Lower leg skin (tissue), 4 donors: Measurements from ENCODE around the gene KRT9. TPM values are rescaled to one million over a fixed set of nuclear protein-coding genes. Genes with fewer than 3 reads are reported as not detected.

ENCODE experiments used
- DNase-seq, 2 donors: peaks; one replicate each; pipeline ENCODE4 v3.0.0-alpha.2; 2019; ENCODE audit warnings: low spot score in 2 of 2
- H3K4me3 ChIP-seq: fragments of 200-600 bp; sonication (generic); 2 replicates; pipeline ENCODE4 v1.5.1; 2017; ENCODE audit warnings: mild to moderate bottlenecking, low read depth; ENCODE audit not compliant: poor library complexity, severe bottlenecking
- POLR2A ChIP-seq, 2 donors: fragments of 450-650 bp; IDR thresholded peaks; one replicate each; pipeline ENCODE4 v1.6.1; 2016 to 2017; ENCODE audit warnings: antibody characterized with exemption in 2 of 2, mild to moderate bottlenecking in 1 of 2, moderate library complexity in 1 of 2
- WGBS, 2 donors: methylation state at CpG; one replicate each; pipeline ENCODE4 v1.1.5; 2018; 5-methylcytosine and 5-hydroxymethylcytosine counted together
- intact Hi-C: fragments of 100-400 bp; cut with DNase I; formaldehyde crosslinking; loops from one replicate; pipeline ENCODE4 v1.15.0; 2023; ENCODE audit warnings: low total_unique reads
- total RNA-seq, 4 donors: library from RNA; depleted of rRNA; stranded (reverse); fragments of >200 nt; gene quantifications; one replicate each; pipeline ENCODE4 v1.1.0, GENCODE V29; 2016
- TF ChIP-seq, protein P1 (sequence below), 3 donors: fragments of 450-650 bp; IDR thresholded peaks; one replicate each; pipeline ENCODE4 v1.5.1; 2016; ENCODE audit warnings: antibody characterized with exemption in 3 of 3, mild to moderate bottlenecking in 3 of 3, moderate library complexity in 2 of 3

The KRT9 gene
- total RNA-seq, 4 donors from 2014 or later = 0.47 to 1.6 (median 0.91) TPM; not detected in 1

DNA sequence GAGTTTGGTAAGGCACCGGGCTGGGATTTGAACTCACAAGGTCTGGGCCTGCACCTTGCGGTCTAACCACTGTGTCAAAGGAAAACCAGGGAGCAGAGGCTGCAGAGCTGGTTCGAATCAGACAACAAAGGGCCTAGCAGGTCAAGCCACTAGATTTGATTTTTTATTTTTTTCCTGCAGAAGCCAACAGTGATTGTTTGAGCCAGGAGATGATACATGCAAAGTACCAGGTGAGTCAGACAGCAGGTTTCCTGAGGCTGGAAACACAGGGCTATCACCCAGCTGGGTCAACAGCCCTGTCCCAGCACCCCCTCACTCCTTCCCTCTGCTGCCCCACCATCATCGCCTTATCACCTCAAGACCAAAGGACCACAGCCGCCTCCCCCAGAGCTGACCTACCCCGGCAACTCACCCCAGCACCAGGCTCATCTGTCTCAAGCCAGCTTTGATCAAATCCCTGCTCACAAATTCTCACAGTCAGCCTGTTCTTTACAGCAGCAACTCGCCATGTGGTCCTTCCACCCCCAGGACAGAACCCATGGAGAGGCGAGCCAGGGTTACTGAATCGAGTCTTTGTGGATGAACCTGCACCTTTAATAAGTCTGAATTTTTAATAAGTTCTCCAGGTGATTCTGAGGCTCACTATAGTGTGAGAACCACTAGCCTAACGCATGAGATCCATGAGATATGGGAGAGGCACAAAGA lies 30.8 kb downstream of the KRT9 start:
- intact Hi-C loops = loop anchor here (10.0 kb wide), 1 partner anchor 736 kb away; no protein-coding TSS in a partner anchor
- no peak for DNase-seq
- H3K4me3 ChIP-seq = no peak overlapping the region
- WGBS, 2 donors = 75 to 82% methylated on average over 10 of the region's 10 CpGs
- TF ChIP-seq, protein P1, sequence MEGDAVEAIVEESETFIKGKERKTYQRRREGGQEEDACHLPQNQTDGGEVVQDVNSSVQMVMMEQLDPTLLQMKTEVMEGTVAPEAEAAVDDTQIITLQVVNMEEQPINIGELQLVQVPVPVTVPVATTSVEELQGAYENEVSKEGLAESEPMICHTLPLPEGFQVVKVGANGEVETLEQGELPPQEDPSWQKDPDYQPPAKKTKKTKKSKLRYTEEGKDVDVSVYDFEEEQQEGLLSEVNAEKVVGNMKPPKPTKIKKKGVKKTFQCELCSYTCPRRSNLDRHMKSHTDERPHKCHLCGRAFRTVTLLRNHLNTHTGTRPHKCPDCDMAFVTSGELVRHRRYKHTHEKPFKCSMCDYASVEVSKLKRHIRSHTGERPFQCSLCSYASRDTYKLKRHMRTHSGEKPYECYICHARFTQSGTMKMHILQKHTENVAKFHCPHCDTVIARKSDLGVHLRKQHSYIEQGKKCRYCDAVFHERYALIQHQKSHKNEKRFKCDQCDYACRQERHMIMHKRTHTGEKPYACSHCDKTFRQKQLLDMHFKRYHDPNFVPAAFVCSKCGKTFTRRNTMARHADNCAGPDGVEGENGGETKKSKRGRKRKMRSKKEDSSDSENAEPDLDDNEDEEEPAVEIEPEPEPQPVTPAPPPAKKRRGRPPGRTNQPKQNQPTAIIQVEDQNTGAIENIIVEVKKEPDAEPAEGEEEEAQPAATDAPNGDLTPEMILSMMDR (IDR thresholded peaks at IDR 0.05) = no peak
- no peak for TF ChIP-seq POLR2A (IDR thresholded peaks at IDR 0.05)

- no peak for TF ChIP-seq POLR2A (IDR thresholded peaks at IDR 0.05)
- TF ChIP-seq, protein P1 (IDR thresholded peaks at IDR 0.05) = no peak
- H3K4me3 ChIP-seq = no peak overlapping the region
- 69 to 78% methylated on average over 7 of the region's 7 CpGs for WGBS, 2 donors
- no peak for DNase-seq
- intact Hi-C loops = loop anchor here (10.0 kb wide), 1 partner anchor 735 kb away; no protein-coding TSS in a partner anchor
Observed at GRCh38 chr17:41539979-41540701, 31.7 kb downstream of the KRT9 start.

DNA sequence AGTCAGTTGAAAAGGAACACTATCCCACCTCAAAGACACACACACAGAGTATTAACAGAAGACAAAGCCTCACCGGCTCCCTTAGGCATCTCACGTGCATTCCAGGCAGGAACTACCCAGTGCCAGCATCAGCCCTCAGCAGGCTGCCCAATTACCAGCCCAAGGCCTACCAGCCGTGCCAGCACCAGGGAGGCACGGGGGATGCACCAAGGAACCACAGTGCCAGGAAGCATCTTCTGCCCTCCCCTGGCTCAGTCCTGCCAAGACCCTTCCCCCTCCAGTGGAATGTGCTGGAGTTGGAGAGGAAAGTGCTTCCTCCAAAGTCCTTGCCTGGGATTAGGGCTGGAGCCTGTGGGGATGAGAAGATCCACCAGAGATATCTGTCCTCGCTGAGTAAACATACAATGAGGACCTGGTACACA lies 32.8 kb downstream of the KRT9 start:
- WGBS, 2 donors = 67 to 71% methylated on average over 5 of the region's 5 CpGs
- TF ChIP-seq, protein P1 (IDR thresholded peaks at IDR 0.05) = no peak
- no peak for TF ChIP-seq POLR2A (IDR thresholded peaks at IDR 0.05)
- intact Hi-C loops = no loop called here
- no peak for DNase-seq
- H3K4me3 ChIP-seq = no peak overlapping the region

- DNase-seq = no peak
- H3K4me3 ChIP-seq = no peak overlapping the region
- intact Hi-C loops = no loop called here
Observed at GRCh38 chr17:41538565-41538991, 33.3 kb downstream of the KRT9 start.

DNA sequence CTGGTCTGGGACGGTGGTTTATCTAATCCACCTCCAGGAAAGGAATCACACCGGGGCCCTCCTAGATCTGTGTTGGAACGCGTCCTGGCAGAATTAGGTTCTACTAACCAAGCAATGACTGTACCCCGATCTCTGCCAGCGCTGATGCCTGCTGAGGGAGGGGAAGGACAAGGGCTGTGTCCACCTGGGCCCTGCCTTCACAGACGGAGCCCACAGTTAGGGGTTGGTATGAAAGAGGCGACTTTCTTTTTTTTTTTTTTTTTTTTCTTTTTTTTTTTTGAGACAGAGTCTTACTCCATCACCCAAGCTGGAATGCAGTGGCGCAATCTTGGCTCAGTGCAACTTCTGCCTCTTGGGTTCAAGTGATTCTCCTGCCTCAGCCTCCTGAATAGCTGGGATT lies 33.9 kb downstream of the KRT9 start:
- TF ChIP-seq POLR2A (IDR thresholded peaks at IDR 0.05) = no peak
- TF ChIP-seq, protein P1 (IDR thresholded peaks at IDR 0.05) = no peak
- H3K4me3 ChIP-seq = no peak overlapping the region
- no peak for DNase-seq
- 54 to 78% methylated on average over 9 of the region's 9 CpGs for WGBS, 2 donors
- intact Hi-C loops = no loop called here

More at GRCh38 chr17:41538565-41538991, 33.3 kb downstream of the KRT9 start:
- TF ChIP-seq, protein P1 (IDR thresholded peaks at IDR 0.05) = no peak
- TF ChIP-seq POLR2A (IDR thresholded peaks at IDR 0.05) = no peak
- WGBS, 2 donors = 66 to 69% methylated on average over 5 of the region's 5 CpGs
